ENCODE measurements around the gene PRODH2.
"Not testable (repeated sequence)": the region's sequence is repeated elsewhere in the genome, so short reads cannot be mapped to it uniquely, and the experiment has no call there.

Gene PRODH2

GRCh38 chr19:35777961-35778360, 34.7 kb downstream of the PRODH2 start:
- DNase-seq, result no peak

DNA sequence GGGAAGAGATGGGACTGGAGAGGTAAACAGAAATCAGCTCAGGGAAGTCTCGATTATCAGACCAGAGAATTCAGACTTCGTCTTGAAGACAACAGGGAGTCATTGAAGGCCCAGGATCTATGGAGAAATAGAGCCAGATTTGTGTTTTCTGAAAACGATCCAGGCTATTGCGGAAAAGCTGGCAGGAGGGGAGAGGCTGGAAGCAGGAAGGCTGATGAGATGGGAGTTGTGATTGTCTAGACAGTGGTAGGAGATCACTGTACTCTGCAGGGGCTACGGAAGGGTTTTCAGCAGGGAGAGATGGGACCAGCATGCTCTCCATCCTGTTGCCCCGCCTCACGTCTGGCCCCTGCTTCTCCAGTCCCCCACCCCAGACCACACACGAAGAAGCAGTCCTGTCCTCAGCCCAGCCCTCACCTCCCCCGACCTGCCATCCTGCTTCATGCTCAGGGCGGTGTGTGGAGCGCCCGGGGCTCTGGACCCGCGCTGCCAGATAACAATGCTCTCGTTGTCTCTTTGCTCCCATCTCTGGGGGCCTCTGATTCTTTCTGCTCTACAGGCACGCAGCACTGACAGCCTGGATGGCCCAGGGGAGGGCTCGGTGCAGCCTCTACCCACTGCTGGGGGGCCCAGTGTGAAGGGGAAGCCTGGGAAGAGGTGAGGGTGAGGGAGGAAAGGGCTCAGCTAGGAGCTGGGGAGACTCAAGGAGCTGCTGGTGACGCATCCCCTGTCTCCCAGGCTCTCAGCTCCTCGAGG, 35.4 kb downstream of the PRODH2 start:
- no peak for DNase-seq

DNA sequence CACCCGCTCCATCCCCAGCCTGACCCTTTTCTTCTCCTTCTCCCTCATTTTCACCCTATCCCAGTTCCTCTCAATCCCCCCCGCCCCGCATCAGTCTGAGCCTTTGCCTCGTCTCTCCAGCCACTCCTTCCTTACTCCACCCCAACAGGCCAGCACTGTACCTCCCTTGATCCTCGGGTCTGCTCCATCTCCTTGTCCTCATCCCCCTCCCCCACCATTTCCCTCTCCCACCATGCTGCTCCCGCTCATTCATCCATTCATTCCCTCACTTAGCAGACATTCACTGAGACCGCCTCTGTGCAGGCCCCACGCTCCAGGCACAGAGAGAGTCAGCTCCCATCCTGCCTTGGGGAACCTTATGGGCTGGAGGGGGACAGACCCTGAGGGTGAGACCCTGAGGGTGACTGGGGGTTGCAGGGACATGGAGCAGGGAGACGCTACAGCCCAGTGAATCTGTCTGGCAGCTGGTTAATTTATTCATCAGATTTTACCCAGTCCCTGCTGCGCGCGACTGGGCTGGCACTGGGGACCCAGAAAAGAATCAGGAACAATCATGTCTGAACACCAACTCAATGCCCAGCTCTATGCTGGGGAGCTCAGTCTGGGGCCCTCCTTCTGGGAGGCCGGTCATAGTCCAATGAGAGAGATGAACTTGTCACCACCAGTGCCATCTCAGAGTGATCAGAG, 36.4 kb downstream of the PRODH2 start:
- DNase-seq, result no peak

- DNase-seq, result peak; percentile 99
Observed at GRCh38 chr19:35775298-35776101, 37.1 kb downstream of the PRODH2 start, which contains the start of gene ARHGAP33. TSS of gene ARHGAP33 (plus strand) at chr19:35775564. CDS start at chr19:35775659, 95 bp downstream.

DNA sequence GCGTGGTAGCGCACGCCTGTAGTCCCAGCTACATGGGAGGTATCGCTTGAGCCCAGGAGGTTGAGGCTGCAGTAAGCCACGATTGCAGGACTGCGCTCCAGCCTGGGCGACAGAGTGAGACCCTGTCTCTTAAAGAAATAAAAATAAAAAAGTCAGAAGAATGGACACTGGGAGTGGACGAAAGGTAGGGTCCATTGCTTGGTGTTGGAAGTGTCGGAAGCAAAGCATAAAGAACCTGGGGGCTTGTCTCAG, 37.7 kb downstream of the PRODH2 start:
- DNase-seq, result no peak

- DNase-seq, result no peak
Observed at GRCh38 chr19:35774274-35775045, 38.2 kb downstream of the PRODH2 start.

DNA sequence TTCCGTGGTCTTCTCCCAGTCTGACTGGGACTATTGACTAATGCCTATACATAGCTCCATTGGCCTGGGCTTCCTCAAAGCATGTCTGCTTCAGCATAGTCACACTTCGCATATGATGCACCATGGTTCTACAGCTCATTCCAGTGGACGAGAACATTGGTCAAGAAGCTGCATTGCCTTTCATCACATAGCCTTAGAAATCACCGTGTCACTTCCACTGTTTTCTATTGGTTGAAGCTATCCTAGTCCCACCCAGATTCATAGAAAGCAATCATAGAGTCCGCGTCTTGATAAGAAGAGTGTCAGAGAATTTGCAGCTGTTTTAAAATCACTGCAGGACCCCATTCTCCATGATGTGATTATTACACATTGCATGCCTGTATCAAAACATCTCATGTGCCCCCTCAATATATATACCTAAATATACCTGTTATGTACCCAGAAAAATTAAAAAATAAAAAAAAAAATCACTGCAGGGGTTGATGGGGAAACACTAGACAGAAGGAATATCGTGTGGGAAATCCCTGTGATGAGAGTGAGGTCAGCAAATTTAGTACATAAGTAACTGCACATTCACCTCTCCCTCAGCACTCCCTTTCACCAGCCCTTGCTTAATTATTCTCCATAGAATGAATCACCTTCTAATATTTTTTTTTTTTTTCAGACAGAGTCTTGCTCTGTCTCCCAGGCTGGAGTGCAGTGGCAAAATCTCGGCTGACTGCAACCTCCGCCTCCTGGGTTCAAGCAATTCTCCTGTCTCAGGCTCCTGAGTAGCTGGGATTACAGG, 39.4 kb downstream of the PRODH2 start:
- DNase-seq, result no peak

- not testable (repeated sequence) for DNase-seq
Observed at GRCh38 chr19:35772362-35772761, 40.3 kb downstream of the PRODH2 start.

GRCh38 chr19:35768082-35768421, 44.6 kb downstream of the PRODH2 start:
- no peak for DNase-seq

DNA sequence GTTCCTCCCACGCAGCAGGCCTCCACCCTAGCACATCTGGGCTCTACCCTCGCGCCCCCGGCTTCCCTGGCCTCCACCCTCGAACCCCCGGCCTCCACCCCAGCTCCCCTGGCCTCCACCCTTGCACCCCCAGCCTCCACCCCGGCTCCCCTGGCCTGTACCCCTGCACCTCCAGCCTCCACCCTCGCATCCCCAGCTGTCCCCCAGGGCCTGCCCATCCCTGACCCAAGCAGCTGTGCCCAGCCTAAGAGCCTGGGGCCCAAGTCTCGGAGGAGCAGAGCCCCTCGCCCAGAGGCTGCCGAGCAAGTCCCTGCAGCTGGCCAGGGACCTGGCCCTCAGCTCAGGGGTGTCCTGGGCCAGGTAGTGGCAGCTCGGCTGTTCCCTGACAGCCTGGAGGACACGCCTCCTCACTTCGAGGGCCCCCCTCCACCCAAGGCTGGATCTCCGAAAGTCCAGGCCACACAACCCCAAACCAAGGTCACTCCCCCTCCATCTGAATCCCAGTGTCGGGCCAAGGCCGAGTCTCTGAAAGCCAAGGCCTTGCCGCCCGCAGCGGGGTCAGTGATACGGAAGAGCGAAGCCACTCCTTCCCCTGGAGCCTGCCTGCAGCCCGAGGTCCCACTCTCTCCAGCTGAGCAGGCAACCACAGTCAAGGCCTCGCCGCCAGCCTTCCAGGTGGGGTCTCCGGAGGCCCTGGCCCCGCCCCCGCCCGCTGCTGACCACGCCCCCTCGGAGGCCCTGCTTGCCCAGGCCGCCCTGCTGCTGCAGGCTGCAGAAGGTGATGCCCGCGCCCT, 45.2 kb downstream of the PRODH2 start:
- no peak for DNase-seq

- DNase-seq, result no peak
Observed at GRCh38 chr19:35766571-35767104, 46.0 kb downstream of the PRODH2 start.

DNA sequence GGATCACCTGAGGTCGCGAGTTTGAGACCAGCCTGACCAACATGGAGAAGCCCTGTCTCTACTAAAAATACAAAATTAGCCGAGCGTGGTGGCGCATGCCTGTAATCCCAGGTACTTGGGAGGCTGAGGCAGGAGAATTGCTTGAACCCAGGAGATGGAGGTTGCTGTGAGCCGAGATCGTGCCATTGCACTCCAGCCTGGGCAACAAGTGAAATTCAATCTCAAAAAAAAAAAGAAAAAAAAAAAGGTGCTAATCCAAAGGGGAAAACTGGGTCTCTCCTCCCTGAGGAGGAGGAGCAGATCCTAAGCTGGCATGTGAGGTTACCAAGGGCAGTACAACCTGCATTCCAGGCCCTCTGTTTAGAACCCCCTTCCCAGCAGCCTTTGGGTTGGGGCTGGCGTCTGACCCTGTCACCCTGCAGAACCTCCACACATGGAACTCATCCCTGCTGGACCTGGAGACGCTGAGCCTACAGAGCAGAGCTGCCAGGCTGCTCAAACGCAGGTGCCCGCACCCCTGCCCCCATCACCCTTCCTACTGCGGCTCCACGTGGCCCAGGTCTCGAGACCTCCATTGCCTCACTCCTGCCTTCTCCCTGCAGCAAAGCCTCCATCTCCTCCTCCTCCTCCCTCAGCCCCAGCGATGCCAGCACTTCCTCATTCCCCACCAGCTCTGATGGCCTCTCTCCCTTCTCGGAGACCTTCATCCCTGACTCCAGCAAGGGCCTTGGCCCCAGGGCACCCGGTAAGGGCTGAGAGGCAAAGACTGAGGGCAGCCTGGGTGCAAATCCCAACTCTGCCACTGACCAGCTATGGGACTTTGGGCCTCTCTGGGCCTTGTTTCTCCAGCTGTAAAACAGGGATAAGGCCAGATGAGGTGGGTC, 48.0 kb downstream of the PRODH2 start:
- DNase-seq, result no peak

GRCh38 chr19:35760711-35761349, 51.8 kb downstream of the PRODH2 start:
- no peak for DNase-seq

- DNase-seq, result no peak
Observed at GRCh38 chr19:35759697-35760096, 52.9 kb downstream of the PRODH2 start.

GRCh38 chr19:35757749-35758608, 54.7 kb downstream of the PRODH2 start, which contains the start of gene PROSER3:
TSS of gene PROSER3 (plus strand) at chr19:35758176. CDS start at chr19:35758216, 40 bp downstream.
- peak; percentile 98 for DNase-seq

DNA sequence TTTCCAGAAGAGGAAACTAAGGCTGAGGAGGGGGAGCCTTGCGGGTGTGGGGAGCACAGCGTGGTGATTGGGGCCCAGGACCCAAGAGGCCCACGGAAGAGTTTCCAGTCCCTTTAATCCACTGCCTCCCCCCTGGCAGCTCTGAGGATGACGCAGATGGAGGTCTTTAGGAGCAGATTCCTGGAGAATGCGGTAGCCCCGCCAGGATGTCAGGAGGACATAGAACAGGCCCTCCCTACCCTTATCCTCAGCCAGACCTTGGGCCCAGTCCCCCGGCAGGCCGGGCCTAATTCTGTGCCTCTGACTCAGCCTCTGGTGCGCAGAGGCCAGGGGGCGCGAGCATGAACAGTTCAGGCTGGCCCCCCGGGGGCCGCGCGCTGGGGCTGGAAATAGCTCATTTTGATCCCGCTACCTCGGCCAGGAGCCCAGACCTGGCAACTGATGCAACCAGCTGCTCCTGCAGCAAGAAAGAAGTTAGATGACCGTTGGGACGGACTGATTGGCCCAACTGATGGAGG, 55.4 kb downstream of the PRODH2 start:
- no peak for DNase-seq

- no peak for DNase-seq
Observed at GRCh38 chr19:35756377-35757230, 56.0 kb downstream of the PRODH2 start, which contains the start of gene HSPB6. TSS of gene HSPB6 (minus strand) at chr19:35757029. CDS start at chr19:35757008, 21 bp downstream.

Measured in NCI-H2171 (cell line).